ENCODE results near the gene TTN. TPM values are rescaled to one million over a fixed set of nuclear protein-coding genes. Genes with fewer than 3 reads are reported as not detected.

Gene TTN
- total RNA-seq, 1 experiment from 2014 or later = 0.05 TPM

GRCh38 chr2:178767094-178768060, 39.8 kb downstream of the TTN start:
- Histone ChIP-seq H3K27me3 (ENCODE audit: insufficient read depth, low read length) (peaks cover 19% of the 10 kb centered on the region), H2AFZ (ENCODE audit: low read depth, low read length, poor library complexity, severe bottlenecking) (no peak overlapping the region), H3K9me2 (ENCODE audit: insufficient read depth) (no peaks in the 10 kb centered on the region), H3K36me3 (ENCODE audit: control insufficient read depth in 1 of 2, insufficient read depth in 2 of 2, low read length in 2 of 2) (no peaks in the 10 kb centered on the region), H3K4me1 (ENCODE audit: control insufficient read depth in 1 of 2, insufficient read depth in 2 of 2, low read length in 2 of 2) (no peaks in the 10 kb centered on the region), H3K79me2 (ENCODE audit: insufficient read depth, low read length) (no peaks in the 10 kb centered on the region), H3K4me3 (replicated peaks in 1 of 2; ENCODE audit: low read depth in 1 of 2, low read length in 2 of 2) (no peak overlapping the region), H3K4me2 (ENCODE audit: low read length) (no peak overlapping the region), H4K20me1 (ENCODE audit: insufficient read depth) (no peaks in the 10 kb centered on the region), H3K27ac (ENCODE audit: low read depth, low read length) (no peak overlapping the region), H3K9ac (ENCODE audit: low read length) (no peak overlapping the region), H3K9me3 (ENCODE audit: control insufficient read depth in 1 of 2, insufficient read depth in 1 of 2, low read depth in 1 of 2, low read length in 2 of 2) (no peaks in the 10 kb centered on the region)
- ATAC-seq = no peak
- TF ChIP-seq ELF1 (IDR thresholded peaks at IDR 0.05; ENCODE audit: borderline replicate concordance, low read depth) (no peak), MAX (IDR thresholded peaks at IDR 0.05) (no peak), JUND (IDR thresholded peaks at IDR 0.05) (no peak), POLR2A (IDR thresholded peaks at IDR 0.05; ENCODE audit: borderline replicate concordance, extremely low read depth, insufficient read depth, insufficient read length) (no peak), YY1 (IDR thresholded peaks at IDR 0.05; ENCODE audit: extremely low read depth, insufficient replicate concordance, low read depth, low read length) (no peak), TCF7L2 (IDR thresholded peaks at IDR 0.05; ENCODE audit: borderline replicate concordance, extremely low read depth, insufficient read depth, insufficient read length) (no peak), CBX3 (IDR thresholded peaks at IDR 0.05; ENCODE audit: low read depth) (no peak), EZH2phosphoT487 (IDR thresholded peaks at IDR 0.05; ENCODE audit: borderline replicate concordance) (no peak), RAD21 (IDR thresholded peaks at IDR 0.05; ENCODE audit: low read depth) (no peak), FOSL1 (IDR thresholded peaks at IDR 0.05; ENCODE audit: low read depth) (no peak), POLR2AphosphoS5 (IDR thresholded peaks at IDR 0.05; ENCODE audit: low read depth, low read length) (no peak), ZBTB33 (IDR thresholded peaks at IDR 0.05; ENCODE audit: extremely low read depth, insufficient replicate concordance, low read length) (no peak), ATF3 (IDR thresholded peaks at IDR 0.05) (no peak), ZNF274 (IDR thresholded peaks at IDR 0.05; ENCODE audit: low read depth, low read length) (no peak), ZFX (IDR thresholded peaks at IDR 0.05) (no peak), SRF (IDR thresholded peaks at IDR 0.05; ENCODE audit: low read depth) (no peak)
- BruUV-seq (replicated peaks) = no TSS peak
- ChIA-PET POLR2A (no interaction called here), CTCF (no interaction called here), RAD21 (ENCODE audit: low non-redundant PET in 1 of 2, low total read pairs in 2 of 2, uncharacterized antibody in 2 of 2, unreplicated experiment in 2 of 2) (interaction anchor here in 1 of 2 experiments (0.5 kb wide), 1 partner anchor 154 kb away, joined by 4 read pairs; no protein-coding TSS in a partner anchor)
- intact Hi-C loops (cut with micrococcal nuclease) = loop anchor here (10.0 kb wide), 3 partner anchors 357 to 1167 kb away; no protein-coding TSS in a partner anchor
- no peak for DNase-seq (ENCODE audit: low read depth, low spot score)

Measured in HCT116 (cell line).